ENCODE data around the gene GRB7.
"Not testable (repeated sequence)": the region's sequence is repeated elsewhere in the genome, so short reads cannot be mapped to it uniquely, and the experiment has no call there.

GRB7 gene

DNA sequence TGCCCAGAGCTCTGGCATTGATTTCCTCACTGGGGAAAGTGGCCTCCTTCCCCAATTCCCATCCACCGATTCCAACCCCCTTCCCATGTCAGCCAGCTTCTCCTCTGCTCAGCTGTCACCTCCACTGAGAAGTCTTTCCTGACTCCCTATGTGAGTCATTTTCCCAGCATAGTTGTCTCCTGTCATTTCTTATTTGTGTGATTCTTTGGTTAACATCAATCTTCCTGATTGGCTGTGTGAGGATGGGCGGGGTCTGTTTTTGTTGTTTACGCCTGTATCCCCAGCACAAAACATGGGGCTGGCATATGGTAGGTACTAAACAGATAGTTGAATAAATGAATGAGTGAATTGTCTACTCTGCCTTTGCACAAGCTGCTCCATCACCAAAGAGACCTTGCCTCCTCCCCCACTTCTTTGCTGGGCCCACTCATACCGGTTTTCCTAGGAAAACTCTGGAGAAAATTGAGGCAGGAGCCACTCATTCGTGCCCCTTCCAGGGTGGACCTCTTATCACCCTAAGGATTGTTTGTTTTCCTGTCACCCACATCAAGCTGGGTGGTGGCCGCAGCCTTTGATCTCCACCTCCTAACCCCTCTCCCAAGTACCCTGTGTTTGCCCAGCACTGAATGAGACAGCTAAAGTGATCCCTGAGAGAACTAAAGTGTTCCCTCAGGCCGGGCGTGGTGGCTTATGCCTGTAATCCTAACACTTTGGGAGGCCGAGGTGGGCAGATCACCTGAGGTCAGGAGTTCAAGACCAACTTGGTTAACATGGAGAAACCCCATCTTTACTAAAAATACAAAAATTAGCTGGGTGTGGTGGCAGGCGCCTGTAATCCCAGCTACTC, 1.2 kb upstream of the GRB7 start:
- DNase-seq (no peak), ATAC-seq (no peak)

DNA sequence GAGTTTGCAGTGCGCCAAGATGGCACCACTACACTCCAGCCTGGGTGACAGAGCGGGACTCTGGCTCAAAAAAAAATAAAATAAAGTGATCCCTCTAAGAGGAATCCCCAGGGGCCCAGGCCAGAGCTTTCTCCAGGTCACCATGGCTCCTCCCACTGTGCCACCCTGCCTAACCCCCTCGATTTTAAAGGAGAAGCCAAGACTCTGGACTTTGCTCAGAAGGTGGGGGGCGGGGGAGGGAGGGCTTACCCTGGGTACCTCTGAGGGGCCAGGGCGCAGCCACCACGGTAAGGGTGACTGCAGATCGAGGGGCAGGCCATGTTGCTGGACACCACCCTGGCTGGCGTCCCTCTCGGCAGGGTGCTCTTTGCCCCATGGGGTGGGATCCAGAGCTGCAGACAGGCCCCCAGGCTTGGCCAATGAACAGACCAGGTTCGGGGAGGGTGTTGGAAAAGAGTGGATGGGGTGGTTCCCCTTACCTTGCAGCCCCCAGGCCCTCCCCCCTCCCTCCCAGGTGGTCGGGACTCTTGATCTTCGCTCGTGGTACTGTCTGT, 455 bp upstream of the GRB7 start:
- ATAC-seq: no peak
- DNase-seq: no peak

DNA sequence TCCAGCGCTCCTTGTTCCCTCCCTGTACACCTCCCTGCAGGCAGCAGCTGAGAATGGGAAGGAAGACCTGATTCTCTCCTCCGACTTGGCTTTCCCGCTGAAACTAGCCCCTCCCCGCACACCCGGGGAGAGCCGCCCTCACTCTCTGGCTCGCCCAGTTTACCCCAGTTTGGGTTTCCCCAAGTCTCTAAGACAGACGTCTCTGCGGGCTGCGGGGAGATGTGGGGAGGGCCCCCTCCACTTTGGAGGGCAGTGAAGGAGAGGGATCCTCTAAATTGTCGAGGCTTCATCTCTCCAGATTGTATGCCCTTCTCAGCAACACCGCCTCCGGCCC, 797 bp downstream of the GRB7 start:
- DNase-seq (peak; percentile 78), ATAC-seq (peak; percentile 94)

DNA sequence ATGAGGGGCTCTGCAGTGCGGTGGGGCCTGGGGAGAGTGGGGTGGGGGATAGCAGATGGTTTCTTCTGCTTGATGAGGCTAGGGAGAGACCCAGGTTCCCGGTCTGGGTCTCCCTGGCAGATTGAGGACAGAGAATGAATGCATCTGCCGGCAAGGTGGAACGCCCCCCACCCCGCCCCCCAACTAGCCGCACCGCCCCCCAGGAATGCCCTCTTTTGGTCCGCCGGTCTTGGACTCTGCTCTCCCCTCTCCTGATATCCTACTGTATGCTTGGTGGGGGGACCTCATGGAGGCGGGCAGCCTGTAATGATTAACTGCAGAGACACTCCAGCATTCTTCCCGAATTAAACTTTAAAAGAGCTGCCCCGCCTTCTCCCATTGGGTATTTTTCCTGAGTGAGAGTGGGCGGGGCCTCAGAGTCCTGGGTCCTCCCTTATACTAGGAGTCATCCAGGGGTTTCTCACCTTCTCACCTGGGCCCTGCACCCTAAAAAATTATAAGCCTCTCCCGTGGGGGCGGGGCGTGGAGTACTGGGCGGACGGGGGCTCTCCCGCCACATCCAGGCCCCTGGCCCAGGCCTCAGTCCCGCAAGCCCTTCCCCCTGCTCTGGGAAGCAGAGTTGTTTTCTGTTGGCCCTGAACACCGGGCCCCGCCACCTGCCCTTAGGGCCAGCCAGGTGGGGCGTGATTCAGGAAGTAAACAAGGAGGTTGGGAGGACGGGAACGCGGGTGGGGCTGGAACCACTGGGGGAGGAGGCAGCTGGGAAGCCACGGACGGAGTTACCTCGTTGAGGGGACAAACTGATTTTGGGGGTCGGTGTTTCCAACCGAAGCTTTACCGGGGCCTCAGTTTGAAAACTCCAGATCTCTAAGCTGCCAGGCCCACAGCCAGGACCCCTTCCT, 1.5 kb downstream of the GRB7 start:
- no peak for ATAC-seq
- no peak for DNase-seq

DNA sequence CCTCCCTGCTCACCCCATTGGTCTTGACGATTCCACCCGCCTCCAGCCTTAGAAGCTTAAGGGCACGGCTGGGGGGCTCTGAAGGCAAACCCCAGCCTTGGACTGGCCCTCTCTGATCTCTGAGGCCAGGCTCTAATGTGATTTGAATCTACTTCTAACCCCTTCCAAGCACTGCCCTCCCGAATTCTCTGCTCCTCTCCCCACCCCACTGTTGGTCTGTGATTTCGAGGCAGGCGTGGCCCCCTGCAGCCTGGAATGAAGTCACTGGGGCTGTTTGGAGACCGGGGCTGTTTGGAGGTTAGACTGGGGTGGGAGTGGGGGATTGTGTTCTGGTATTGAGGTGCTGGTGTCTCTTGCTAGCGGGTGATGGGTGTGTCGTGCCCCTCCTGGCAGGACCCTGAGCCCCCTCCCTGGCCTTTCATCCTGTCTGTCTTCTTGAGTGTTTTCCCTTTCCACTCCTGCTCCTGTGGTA, 2.2 kb downstream of the GRB7 start:
- ATAC-seq (no peak), DNase-seq (no peak)

DNA sequence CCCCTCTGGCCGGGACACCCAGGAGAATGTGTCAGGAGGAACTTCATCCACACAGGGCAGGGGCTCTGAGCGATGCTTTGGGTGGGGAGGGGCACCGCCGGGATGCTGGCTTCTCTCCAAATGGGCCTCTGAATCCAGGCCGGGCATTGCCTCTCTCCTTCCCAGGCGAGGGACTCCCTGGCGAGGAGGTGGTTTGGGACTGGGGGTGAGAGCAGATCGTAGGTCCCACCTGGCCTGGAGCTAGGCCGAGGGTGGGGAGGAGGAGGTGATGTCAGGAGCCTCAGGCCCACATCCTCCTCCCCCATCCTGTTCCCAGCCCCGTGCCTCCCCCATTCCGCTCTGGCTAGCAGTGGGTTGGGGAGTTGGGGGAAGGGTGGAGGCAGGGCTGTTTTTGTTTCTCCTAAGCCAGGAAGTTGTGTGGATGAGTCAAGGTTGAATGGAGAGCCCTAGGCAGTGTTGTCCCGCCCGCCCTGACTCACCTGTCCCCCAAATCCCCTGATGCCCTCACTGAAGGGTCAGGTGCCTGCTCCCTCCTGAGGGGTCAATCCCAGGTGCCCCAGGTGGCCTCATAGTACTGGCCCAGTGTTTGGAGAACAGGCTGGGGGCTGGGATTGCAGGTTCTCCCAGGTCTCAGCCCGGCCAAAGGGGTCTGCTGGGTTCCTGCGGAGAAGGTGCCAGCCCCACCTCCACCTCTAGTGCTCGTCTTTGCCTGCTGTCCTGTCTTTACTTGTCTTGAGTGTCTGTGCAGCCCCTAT, 2.8 kb downstream of the GRB7 start:
- ATAC-seq (no peak), DNase-seq (no peak)

DNA sequence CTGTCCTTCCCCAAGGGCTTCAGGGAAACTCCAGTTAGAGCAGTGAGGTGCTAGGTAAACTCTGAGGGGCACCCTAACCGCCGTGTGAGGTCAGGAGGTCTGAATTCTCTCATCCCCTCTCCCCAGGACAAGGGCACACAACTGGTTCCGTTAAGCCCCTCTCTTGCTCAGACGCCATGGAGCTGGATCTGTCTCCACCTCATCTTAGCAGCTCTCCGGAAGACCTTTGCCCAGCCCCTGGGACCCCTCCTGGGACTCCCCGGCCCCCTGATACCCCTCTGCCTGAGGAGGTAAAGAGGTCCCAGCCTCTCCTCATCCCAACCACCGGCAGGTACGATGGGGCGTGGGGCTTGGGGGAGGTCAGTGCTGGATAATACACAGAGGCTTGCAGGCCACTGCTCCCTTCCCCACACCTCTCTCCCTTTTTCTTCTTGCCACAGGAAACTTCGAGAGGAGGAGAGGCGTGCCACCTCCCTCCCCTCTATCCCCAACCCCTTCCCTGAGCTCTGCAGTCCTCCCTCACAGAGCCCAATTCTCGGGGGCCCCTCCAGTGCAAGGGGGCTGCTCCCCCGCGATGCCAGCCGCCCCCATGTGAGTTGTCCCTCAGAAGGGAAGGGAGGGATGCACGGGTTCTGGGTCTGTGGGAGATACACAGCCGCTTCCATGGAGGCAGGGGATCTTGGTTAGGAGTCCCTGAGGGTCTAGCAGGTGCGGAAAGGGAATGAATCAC, 4.6 kb downstream of the GRB7 start:
- DNase-seq (no peak), ATAC-seq (no peak)

DNA sequence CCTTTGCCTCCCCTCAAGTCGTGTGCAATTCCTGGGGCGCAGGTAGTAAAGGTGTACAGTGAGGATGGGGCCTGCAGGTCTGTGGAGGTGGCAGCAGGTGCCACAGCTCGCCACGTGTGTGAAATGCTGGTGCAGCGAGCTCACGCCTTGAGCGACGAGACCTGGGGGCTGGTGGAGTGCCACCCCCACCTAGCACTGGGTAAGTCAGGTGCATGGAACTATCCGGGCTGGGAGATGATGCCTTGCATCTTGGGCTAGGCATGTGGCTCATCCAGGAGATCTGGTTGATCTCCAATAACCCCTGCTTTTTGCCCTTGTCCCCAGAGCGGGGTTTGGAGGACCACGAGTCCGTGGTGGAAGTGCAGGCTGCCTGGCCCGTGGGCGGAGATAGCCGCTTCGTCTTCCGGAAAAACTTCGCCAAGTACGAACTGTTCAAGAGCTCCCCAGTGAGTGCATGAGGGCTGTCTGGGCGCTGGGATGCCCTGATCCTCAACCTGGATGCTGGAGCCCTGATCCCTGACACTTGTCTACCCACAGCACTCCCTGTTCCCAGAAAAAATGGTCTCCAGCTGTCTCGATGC, 5.2 kb downstream of the GRB7 start:
- ATAC-seq: no peak
- no peak for DNase-seq

DNA sequence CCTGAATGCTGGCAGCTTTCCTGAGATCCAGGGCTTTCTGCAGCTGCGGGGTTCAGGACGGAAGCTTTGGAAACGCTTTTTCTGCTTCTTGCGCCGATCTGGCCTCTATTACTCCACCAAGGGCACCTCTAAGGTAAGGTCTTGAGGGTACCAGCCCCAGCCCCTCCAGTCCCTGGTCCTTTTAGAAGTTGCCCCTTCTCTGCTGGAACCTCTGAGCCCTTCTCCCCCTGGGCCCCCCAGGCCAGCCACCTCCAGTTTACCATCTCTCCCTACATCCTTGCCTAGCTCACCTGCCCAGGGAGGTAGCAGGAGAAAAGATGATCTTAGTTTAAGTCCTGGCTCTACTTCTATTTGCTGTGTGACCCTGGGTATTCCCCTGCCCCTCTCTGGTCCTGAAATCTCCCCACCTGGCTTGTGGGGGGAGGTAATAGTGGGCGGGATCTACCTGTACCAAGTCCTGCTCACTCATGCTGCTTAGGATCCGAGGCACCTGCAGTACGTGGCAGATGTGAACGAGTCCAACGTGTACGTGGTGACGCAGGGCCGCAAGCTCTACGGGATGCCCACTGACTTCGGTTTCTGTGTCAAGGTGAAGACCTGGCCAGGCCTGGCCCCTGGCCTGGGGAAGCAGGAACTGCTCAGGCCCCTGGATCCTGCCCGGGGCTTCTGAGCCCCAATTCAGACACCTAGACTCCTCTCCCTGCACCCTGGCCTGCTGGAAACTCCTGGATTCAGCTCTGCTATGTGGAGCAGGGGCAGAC, 6.5 kb downstream of the GRB7 start:
- DNase-seq (no peak), ATAC-seq (no peak)

DNA sequence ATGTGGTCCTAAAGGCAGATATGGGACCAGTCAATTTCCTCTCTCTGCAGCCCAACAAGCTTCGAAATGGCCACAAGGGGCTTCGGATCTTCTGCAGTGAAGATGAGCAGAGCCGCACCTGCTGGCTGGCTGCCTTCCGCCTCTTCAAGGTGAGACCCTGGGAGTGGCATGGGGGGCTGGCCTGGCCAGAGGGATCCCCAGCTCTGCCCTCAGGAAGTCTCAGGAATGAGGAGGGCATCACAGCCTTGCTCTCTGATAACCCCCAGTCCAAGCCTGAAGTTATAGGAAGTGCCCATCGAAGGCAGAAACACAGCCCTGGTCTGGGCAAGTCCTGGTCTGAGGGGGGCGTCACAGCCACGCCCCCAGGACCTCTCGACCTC, 7.1 kb downstream of the GRB7 start:
- ATAC-seq (no peak), DNase-seq (no peak)

DNA sequence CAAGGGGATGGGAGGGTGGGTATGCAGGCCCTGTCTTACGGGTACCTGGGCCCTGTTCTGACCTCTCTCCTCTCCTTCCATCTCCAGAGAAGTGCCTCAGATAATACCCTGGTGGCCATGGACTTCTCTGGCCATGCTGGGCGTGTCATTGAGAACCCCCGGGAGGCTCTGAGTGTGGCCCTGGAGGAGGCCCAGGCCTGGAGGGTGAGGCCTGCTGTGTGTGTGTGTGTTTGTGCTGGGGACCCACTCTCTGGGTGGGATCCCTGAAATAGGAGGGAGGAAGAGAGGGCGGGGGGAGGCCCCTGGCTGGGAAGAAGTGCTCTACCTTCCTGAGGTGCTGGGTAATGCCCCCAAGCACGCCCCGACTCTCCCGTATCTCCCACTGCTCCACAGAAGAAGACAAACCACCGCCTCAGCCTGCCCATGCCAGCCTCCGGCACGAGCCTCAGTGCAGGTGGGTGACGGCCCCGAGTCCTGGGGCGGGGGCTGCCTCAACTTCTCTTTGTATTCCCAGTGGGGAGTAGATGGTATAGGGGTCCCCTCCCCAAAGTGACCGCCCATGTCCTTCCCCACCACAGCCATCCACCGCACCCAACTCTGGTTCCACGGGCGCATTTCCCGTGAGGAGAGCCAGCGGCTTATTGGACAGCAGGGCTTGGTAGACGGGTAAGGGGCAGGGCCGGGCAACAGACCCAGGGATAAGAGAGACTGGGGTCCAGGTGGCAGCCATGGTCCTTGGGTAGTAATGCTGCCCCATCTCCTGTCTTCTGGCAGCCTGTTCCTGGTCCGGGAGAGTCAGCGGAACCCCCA, 7.8 kb downstream of the GRB7 start:
- ATAC-seq (no peak), DNase-seq (no peak)

DNA sequence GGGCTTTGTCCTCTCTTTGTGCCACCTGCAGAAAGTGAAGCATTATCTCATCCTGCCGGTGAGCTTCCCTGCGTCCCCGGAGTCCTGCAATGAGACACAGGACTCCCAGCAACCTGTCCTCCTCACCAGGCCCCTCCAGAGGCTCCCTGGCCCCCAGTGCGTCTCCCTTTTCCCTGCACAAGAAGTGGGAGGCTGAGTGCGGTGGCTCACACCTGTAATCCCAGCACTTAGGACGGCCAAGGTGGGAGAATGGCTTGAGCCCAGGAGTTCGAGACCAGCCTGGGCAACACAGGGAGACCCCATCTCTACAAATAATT, 8.4 kb downstream of the GRB7 start:
- DNase-seq (no peak), ATAC-seq (no peak)

DNA sequence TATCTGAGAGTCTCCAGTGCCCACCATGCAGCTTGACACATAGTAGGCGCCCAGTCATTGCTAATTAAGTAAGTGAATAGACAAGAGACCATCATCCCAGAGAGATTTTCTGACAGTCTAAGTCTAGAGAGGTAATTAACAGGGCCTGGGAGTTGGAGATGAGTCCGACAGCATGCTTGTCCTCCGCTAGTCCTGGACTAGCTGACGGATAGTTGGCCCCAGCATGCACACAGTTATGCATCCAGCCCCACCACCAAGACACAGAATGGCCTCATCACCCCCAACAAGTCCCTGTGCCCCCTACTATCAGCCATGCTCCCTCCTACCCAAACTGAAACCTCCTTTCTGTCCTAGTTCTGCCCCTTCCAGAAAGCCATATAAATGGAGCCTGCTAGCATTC, 10.0 kb downstream of the GRB7 start:
- ATAC-seq: no peak
- DNase-seq: no peak

DNA sequence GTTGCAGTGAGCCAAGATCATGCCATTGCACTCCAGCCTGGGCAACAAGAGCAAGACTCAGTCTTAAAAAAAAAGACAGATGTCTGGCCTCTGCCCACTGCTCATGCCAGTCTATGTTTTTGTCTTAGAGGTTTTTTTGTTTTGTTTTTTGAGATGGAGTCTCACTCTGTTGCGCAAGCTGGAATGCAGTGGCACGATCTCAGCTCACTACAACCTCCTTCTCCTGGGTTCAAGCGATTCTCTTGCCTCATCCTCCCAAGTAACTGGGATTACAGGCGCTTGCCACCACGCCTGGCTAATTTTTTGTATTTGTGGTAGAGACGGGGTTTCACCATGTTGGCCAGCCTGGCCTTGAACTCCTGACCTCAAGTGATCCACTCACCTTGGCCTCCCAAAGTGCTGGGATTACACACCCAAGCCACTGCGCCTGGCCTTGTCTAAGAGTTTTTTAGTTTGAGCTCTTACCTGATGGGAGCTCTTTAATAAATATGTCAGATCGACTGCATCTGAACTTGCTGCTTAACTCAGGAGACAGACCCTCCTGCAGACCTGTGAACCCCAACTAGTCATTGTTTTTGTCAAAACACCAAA, 10.8 kb downstream of the GRB7 start:
- ATAC-seq, DNase-seq: not testable (repeated sequence)

DNA sequence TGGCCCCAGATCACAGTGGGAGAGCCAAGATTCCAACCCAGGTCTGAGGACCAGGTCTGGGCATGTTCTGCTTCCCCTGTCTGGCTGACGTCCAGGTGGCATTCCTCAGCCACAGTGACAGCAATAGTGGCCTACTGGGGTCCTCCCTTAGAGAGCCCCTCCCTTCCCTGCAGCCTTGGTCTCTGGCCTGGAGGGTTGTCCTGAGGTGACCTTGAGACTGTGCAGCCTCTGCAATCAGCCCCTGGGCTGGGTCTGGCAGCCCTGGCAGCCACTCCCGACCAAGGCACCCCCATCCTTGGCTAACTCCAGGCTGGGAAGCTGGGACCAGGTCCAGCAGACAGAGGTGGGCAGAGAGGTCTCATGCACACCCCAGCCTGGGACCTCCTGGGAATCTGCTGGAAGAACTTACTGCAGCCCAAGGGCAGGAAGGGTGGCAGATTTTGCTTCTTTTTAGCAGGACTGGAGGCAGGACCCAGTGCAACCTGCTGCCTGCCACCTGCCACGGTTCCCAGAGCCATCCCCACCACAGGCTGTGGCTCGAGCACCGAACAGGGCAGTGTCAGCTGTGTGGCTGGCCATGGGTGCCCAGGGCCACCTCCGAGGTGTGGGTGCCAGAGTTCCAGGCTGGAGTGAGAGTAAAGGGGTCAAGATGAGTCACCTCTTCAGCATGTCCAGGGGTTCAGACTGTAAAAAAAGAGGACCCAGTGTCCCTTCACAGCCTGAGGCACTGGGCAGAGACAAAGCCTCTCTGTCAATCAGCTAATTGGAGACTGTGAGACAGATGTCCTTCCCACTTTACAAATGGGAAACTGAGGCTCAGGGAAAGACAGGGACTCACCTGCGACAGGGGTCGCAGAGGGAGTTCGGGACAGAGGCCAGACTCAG, 12.6 kb downstream of the GRB7 start:
- ATAC-seq (no peak), DNase-seq (no peak)

DNA sequence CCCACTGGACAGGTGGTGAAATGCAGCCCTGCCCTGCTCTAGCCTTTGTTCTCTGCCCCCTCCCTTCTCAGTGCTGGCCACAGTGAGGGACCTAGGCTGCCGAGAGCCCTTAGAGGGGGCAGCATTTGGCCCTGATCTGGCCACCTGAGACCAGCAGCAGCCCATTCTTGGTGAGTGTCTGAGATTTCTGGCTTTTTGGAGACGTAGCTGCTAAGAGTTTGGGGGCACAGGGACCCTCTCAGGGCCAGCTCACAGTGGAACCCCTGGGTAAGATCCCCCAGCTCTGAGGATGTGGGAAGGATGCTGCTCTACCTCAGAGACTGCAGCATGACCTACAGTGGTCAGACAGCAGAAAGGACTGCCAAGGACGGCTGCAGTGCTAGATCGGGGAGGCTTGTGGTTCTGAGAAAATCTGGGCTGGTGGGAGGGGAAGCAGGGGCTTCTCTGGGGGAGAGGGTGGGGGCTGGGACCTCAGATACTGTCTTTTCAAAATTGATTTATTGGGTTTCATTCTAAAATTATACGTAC, 13.3 kb downstream of the GRB7 start:
- no peak for ATAC-seq
- no peak for DNase-seq

DNA sequence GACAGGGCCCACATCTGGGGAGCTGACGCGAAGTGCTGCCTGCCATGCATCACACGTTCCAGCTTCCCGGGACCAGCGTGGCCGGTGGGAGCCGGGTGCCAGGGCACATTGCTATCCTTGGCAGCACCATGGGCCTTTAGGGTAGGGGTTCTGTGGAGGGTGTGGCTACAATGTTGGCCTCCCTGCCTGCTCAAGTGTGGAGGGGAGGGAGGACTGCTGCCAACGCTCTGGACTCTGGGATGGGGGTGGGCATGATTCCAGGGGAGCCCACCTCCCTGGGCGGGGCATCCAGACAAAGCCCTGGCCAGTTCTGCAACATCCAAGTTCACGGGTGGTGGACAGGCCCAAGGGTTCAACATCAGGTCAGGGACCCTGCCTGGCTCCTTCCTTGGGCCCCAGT, 13.9 kb downstream of the GRB7 start:
- ATAC-seq (no peak), DNase-seq (peak; percentile 21)

DNA sequence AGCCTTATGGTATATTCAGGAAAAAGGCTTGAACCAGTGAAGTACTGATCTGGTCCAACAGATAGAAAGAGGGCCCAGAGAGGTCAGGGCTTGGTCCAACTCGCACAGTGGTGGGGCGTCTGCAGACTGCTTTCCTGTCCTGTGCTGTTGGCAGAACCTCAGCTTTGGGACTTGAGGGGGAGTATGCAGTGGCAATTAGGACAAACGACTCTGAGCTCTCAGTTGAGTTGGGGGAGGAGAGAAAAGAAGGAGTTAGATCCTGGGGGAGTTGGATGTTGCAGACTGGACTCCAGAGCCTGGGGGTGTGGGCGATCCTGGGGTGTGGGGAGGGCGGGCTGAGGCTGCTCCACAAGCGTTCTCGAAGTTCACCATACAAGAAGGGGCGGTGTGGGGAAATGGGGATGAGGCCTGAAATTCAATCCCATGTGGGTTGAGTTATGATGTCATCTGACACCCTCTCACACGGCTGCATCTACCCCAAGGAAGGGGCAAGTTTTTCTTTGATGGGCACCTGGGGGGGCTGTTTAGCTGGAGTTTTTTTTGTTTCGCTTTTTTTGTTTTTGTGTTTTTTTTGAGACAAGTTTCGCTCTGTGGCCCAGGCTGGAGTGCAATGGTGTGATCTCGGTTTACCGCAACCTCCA, 14.6 kb downstream of the GRB7 start:
- DNase-seq: no peak
- no peak for ATAC-seq

Data from stimulated activated naive CD8-positive, alpha-beta T cell treated with anti-CD3 and anti-CD28 coated beads, Interleukin-15, Interleukin-2, amounts not matched to agents 100 U/mL and 50 U/mL, for 24 hours (primary cell).